ENCODE results near the gene GCN1.

DNA sequence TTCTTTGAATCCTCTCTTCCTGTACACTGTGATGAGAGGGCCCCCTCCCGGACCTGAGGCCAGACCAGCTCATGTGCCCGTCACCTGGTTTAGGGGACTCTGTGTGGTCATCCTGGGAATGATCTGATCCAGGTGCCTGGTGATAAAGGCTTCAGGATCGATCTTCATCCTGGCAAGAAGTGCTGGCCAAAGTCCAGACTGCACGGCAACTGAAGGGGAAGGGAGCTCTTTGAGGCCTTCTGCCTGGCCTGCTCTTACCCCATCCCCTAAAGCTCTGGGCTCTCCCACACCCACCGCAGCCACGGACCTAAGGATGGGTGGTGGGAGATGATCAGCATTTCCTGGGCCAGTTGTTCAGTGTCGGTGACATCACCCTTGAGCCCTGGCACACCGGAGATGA lies 31.8 kb downstream of the GCN1 start:
- TF ChIP-seq CTCF (IDR thresholded peaks at IDR 0.05) (no peak), POLR2A (IDR thresholded peaks at IDR 0.05) (no peak)
